Right lobe of liver (tissue), 4 donors: ENCODE results near the gene LAPTM5.

Source experiments
- POLR2A ChIP-seq: fragments of 450-650 bp; IDR thresholded peaks from one replicate; pipeline ENCODE4 v1.6.1; 2017; ENCODE audit warnings: antibody characterized with exemption, mild to moderate bottlenecking
- TF ChIP-seq, protein P1 (sequence below), 4 donors: fragments of 200-600 bp in 3 of 4; fragments of 450-650 bp in 1 of 4; IDR thresholded peaks; one replicate each; pipeline versions ENCODE4 v1.5.1 to v1.8.0; 2016 to 2022; ENCODE audit warnings: antibody characterized with exemption in 4 of 4, mild to moderate bottlenecking in 2 of 4
- donor health status: DM: no; HTN: no; CAD: no.
- donor health status: DM: no; HTN: no; CAD: no.
- donor health status: DM: no; HTN: yes; CAD: no.

DNA sequence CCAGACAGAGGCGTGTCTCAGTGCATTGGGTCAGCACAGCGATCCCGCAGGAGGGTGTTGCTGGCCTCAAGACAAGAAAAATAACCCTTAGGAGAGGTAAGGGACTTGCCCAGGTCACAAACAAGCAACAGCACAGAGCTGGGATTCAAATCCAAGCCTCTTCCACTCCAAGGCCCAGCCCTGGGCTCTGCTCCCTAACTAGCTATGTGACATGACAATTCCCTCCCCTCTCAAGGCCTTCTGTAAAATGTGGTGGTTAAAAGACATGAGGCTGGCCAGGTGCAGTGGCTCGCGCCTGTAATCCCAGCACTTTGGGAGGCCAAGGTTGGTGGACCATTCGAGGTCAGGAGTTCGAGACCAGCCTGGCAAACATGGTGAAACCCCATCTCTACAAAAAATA lies 28.1 kb upstream of the LAPTM5 start:
- TF ChIP-seq, protein P1, sequence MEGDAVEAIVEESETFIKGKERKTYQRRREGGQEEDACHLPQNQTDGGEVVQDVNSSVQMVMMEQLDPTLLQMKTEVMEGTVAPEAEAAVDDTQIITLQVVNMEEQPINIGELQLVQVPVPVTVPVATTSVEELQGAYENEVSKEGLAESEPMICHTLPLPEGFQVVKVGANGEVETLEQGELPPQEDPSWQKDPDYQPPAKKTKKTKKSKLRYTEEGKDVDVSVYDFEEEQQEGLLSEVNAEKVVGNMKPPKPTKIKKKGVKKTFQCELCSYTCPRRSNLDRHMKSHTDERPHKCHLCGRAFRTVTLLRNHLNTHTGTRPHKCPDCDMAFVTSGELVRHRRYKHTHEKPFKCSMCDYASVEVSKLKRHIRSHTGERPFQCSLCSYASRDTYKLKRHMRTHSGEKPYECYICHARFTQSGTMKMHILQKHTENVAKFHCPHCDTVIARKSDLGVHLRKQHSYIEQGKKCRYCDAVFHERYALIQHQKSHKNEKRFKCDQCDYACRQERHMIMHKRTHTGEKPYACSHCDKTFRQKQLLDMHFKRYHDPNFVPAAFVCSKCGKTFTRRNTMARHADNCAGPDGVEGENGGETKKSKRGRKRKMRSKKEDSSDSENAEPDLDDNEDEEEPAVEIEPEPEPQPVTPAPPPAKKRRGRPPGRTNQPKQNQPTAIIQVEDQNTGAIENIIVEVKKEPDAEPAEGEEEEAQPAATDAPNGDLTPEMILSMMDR (IDR thresholded peaks at IDR 0.05) = no peak
- TF ChIP-seq POLR2A = no peak
